Calu3 (cell line): ENCODE measurements around the gene ARHGEF12. TPM values are rescaled to one million over a fixed set of nuclear protein-coding genes. Genes with fewer than 3 reads are reported as not detected.

Source experiments
- BruUV-seq: library from RNA; stranded (reverse); fragments of 400-500 nt; replicated peaks from 2 replicates; lab custom pipeline; 2021; lab: Mats Ljungman, UMichigan
- CTCF ChIA-PET: fragments of 300-600 bp; sonication (Branson Sonifier 250); formaldehyde crosslinking; loops from one replicate; lab custom pipeline; 2022; ENCODE audit warnings: antibody characterized with exemption; lab: Charles Lee
- DNase-seq: peaks from one replicate; pipeline ENCODE4 v3.0.0; 2022
- H3K27ac Mint-ChIP-seq: one replicate; pipeline ENCODE4 v1.8.0; 2022; ENCODE audit warnings: mixed read lengths; ENCODE audit not compliant: unreplicated experiment
- H3K27me3 Mint-ChIP-seq: one replicate; pipeline ENCODE4 v1.8.0; 2022; ENCODE audit warnings: mixed read lengths; ENCODE audit not compliant: unreplicated experiment
- H3K36me3 Mint-ChIP-seq: one replicate; pipeline ENCODE4 v1.8.0; 2022; ENCODE audit warnings: mild to moderate bottlenecking, moderate library complexity, mixed read lengths; ENCODE audit not compliant: insufficient read depth, unreplicated experiment
- H3K4me1 Mint-ChIP-seq: one replicate; pipeline ENCODE4 v1.8.0; 2022; ENCODE audit warnings: mild to moderate bottlenecking, low read depth, mixed read lengths; ENCODE audit not compliant: unreplicated experiment
- H3K4me3 Mint-ChIP-seq: one replicate; pipeline ENCODE4 v1.8.0; 2022; ENCODE audit warnings: mild to moderate bottlenecking, low read depth, moderate library complexity, mixed read lengths; ENCODE audit not compliant: unreplicated experiment
- H3K9me3 Mint-ChIP-seq: one replicate; pipeline ENCODE4 v1.8.0; 2022; ENCODE audit warnings: low read depth, mixed read lengths; ENCODE audit not compliant: unreplicated experiment
- intact Hi-C: fragments of 100-400 bp; cut with micrococcal nuclease; formaldehyde crosslinking; loops from one replicate; pipeline ENCODE4 v1.10.0; 2022; ENCODE audit not compliant: unreplicated experiment
- total RNA-seq: library from RNA; stranded (reverse); gene quantifications from 2 replicates; pipeline ENCODE4 v1.2.3, GENCODE V29; 2022
- TF ChIP-seq, protein P1 (sequence below): fragments of 200-600 bp; IDR thresholded peaks from one replicate; pipeline ENCODE4 v1.8.0; 2022; ENCODE audit warnings: antibody characterized with exemption; ENCODE audit not compliant: unreplicated experiment

The ARHGEF12 gene
- total RNA-seq, 1 experiment from 2014 or later = 50.0 TPM

DNA sequence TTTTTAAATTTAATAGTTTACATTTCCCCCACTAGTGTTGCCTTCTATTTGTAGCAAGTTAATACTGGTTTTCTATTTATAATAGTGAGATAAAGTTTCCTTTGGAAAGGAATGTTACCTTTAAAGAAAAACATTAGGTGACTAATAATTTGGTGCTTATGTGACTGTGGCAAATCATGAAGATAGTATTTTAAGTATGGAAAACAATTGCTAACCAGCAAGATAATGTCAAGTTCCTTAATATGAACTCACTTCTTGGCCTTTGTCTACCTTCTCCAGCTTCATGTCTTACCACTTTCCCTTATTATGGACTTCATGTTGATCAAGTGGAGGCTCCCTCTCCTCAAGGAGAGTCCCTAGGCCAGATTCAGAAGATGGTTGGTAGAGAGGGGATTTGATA lies 27.2 kb downstream of the ARHGEF12 start:
- intact Hi-C loops = no loop called here
- no peak overlapping the region for H3K4me3 Mint-ChIP-seq
- no peaks in the 10 kb centered on the region for H3K27me3 Mint-ChIP-seq
- H3K36me3 Mint-ChIP-seq = no peaks in the 10 kb centered on the region
- TF ChIP-seq, protein P1, sequence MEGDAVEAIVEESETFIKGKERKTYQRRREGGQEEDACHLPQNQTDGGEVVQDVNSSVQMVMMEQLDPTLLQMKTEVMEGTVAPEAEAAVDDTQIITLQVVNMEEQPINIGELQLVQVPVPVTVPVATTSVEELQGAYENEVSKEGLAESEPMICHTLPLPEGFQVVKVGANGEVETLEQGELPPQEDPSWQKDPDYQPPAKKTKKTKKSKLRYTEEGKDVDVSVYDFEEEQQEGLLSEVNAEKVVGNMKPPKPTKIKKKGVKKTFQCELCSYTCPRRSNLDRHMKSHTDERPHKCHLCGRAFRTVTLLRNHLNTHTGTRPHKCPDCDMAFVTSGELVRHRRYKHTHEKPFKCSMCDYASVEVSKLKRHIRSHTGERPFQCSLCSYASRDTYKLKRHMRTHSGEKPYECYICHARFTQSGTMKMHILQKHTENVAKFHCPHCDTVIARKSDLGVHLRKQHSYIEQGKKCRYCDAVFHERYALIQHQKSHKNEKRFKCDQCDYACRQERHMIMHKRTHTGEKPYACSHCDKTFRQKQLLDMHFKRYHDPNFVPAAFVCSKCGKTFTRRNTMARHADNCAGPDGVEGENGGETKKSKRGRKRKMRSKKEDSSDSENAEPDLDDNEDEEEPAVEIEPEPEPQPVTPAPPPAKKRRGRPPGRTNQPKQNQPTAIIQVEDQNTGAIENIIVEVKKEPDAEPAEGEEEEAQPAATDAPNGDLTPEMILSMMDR = no peak
- no peak for DNase-seq
- CTCF ChIA-PET = no interaction called here
- no peaks in the 10 kb centered on the region for H3K4me1 Mint-ChIP-seq
- no peaks in the 10 kb centered on the region for H3K9me3 Mint-ChIP-seq
- BruUV-seq = no TSS peak
- H3K27ac Mint-ChIP-seq = no peak overlapping the region

DNA sequence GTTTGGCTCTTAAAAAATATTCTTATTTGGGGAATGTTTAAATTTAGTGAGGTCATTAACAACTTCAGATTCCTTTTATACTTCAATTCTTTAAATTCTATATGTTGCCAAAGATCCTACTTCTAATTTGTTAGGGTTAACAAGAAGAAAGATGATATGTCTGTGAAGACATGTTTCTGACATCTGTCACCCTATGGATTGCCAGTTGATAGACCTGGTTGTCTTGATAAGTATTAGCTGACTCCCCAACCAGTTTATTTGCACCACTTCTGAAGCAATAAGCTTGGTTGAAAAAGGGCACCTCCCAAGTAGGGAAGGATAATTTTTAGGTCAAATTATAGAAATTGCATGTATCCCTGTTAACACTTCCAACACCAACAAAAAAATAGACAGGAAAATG lies 29.3 kb downstream of the ARHGEF12 start:
- Mint-ChIP-seq H3K27me3 (no peaks in the 10 kb centered on the region), H3K36me3 (no peaks in the 10 kb centered on the region), H3K4me1 (no peaks in the 10 kb centered on the region), H3K27ac (no peak overlapping the region), H3K9me3 (no peaks in the 10 kb centered on the region), H3K4me3 (no peak overlapping the region)
- BruUV-seq = no TSS peak
- CTCF ChIA-PET = no interaction called here
- no peak for DNase-seq
- TF ChIP-seq, protein P1 = no peak
- intact Hi-C loops = no loop called here

DNA sequence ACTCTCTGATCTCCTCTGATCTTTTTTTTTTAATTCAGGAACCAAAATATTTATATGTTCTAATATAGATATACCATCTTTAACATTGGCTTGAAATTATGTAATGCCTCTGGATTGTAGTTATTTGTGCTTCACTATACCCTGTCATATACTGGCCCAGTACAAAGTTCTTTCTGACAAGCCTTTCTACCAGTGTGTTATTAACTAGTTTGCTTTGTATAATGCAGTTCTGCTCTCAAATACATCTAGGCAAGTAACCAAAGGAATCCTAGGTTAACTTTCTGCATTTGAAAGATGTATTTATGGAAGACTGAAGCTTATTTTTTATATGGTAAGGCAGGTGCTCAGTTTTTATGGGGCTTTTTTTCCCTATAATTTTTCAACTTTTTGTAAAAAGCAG lies 36.1 kb downstream of the ARHGEF12 start:
- Mint-ChIP-seq H3K4me1 (no peaks in the 10 kb centered on the region), H3K4me3 (no peak overlapping the region), H3K27me3 (no peaks in the 10 kb centered on the region), H3K27ac (no peak overlapping the region), H3K36me3 (no peaks in the 10 kb centered on the region), H3K9me3 (no peaks in the 10 kb centered on the region)
- CTCF ChIA-PET = no interaction called here
- TF ChIP-seq, protein P1 = no peak
- no TSS peak for BruUV-seq
- intact Hi-C loops = no loop called here
- DNase-seq = no peak

DNA sequence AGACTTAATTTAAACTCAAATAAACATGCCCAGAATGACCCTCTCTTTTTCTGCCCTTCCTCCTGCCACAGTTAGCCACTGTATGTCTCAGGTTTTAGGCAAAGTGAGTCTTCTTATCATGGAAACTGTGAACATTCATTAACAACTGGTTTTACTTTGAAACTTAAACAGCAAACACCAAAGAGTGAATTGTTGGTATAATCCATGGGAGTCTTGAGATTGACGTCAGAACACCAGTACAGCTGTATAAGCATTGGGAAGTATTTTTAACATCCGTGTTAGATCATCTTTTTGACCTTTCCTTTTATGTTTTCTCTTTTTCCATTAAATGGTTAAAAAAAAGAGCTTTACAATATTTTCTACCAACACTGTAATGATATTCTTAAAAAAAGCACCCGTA lies 38.9 kb downstream of the ARHGEF12 start:
- CTCF ChIA-PET = no interaction called here
- H3K4me1 Mint-ChIP-seq = no peaks in the 10 kb centered on the region

More for the DNA sequence above, 38.9 kb downstream of the ARHGEF12 start:
- Mint-ChIP-seq H3K27me3 (no peaks in the 10 kb centered on the region), H3K36me3 (no peaks in the 10 kb centered on the region), H3K4me3 (no peak overlapping the region), H3K27ac (no peak overlapping the region), H3K9me3 (peaks cover 4% of the 10 kb centered on the region)
- no TSS peak for BruUV-seq
- DNase-seq = no peak
- intact Hi-C loops = no loop called here
- TF ChIP-seq, protein P1 = no peak
